GM19467 (cell line): Measurements from ENCODE around the gene PPP2R5E.
"Not testable (repeated sequence)": the region's sequence is repeated elsewhere in the genome, so short reads cannot be mapped to it uniquely, and the experiment has no call there.

ENCODE experiments used
- ATAC-seq: cut with Tn5 transposase; IDR thresholded peaks from one replicate; pipeline ENCODE4 v1.9.1; 2021; ENCODE audit warnings: mild to moderate bottlenecking, moderate library complexity; ENCODE audit not compliant: unreplicated experiment

PPP2R5E gene

DNA sequence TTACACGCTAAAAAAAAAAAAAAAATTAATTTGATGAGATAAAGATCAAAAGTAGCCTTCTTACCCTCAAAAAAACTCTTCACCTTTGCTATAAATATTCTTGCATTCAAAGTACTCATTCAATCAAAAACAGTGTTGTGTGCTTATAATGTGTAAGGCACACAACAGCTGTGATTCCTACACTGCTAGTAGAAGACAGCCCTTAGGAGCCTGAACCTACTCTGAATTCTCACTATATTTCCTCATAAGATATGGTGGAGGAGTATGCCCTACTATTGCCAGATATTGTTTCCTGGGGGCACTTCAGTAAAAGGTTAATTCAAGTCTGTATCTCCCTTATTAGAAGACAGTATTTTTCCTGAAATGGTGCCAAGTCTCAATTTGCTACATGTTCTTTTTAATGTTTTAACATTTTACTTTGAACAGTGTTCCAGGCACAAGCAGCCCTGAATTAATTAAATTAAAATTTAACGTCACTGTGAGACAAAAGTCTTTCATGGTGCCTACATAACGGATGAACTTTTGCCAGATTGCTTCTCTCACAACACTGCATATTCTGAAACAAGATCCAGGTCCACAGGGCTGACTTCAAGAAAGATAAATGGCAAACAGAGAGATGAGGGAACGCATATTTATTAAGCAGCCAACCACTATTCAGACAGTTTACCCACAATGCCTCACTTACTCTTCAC is 19.3 kb downstream of the PPP2R5E start:
- ATAC-seq: no peak

DNA sequence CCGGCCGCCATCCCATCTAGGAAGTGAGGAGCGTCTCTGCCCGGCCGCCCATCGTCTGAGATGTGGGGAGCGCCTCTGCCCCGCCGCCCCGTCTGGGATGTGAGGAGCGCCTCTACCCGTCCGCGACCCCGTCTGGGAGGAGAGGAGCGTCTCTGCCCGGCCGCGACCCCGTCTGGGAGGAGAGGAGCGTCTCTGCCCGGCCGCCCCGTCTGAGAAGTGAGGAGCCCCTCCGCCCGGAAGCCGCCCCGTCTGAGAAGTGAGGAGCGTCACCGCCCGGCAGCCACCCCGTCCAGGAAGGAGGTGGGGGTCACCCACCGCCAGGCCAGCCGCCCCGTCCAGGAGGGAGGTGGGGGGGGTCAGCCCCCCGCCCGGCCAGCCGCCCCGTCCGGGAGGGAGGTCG is 20.7 kb downstream of the PPP2R5E start:
- ATAC-seq: not testable (repeated sequence)

GRCh38 chr14:63517354-63517753 is 25.8 kb downstream of the PPP2R5E start:
- ATAC-seq: no peak

DNA sequence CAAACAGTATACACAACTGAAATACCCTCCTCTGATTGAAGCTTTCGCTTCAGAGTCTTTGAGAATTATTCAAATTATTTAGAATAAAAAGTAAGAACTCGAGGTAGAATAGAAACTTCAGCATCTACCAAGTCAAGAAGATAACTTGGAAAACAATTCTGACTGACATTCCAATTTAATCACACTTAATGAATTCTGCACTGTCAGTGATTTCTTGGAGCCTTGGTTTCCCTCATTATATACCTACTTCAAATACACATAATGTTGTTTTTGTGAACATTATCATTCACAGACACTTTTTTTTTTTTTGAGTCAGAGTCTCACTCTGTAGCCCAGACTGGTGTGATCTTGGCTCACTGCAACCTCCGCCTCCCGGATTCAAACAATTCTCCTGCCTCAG is 27.9 kb downstream of the PPP2R5E start:
- ATAC-seq: no peak

DNA sequence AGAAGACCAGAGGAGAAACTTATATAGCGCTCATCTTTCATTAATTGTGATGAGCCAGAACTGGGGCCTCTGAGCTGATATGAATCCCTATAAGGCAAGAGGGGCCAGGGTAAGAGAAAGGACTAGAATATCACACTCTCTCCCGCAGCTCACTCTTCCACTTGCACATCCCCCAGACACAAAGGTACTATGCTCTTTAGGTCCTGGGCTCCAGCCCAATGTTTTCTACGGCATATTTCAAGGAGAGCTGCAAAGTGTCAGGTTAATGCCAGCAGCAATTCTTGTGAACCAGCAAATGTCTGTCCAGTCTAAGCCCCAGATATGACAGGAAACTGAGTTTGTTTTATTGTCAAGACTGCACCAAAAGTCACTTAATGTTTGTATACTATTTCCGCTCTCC is 29.4 kb downstream of the PPP2R5E start:
- ATAC-seq: no peak

GRCh38 chr14:63512861-63513260 is 30.3 kb downstream of the PPP2R5E start:
- ATAC-seq: no peak

DNA sequence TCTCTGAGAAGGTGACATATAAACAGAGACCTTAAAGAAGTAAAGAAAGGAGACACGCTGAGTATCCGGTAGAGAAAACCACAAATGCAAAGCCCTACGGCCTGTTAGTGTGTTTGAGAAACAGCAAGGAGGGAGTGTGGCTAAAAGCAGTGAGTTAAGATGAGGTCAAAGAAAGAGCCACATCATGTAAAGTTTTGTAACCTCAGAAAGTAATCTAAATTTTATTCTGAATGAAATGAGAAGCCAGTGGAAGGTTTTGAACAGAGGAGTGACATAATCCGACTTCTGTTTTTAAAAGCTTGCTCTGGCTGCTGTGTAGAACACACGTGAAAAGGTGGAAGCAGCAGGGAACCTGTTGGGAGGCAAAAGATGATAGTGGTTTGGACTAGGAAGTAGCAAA is 32.6 kb downstream of the PPP2R5E start:
- ATAC-seq: peak; percentile 87

DNA sequence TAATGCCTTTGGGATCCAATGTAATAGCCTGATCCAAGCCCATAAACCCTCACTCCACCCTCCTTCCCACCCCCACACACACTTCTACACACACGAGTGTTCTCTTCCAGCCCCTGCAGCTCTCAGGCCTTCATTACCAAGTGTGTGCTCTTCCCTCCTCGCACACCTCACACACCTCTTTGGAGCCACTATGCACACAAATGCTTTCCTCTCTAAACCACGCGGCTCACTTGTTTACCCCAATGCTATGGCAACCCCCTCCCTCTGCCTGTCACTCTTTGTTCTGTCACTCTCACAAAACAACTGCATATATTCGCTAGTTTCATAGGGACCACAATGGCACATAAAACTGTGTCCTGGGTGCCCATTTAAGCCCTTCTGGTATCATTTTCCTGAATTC is 35.1 kb downstream of the PPP2R5E start:
- ATAC-seq: no peak

DNA sequence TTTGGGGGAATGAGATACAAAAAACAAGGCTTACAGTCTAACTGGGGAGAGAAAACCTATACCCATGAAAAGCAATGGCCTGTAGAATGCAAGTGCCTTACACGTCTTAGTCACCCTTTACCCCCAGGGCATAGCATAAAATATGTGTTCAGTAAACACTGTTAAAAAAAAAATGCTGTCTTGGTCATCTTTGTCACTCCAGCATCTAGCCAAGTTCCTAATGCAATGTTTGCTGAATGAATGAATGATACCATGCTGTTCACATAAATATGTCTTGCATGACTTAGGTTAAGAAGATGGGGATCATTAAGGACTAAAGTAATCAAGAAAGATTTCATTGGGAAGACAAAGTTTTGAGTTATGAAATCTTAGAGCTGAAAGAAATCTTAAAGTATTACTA is 38.5 kb downstream of the PPP2R5E start:
- ATAC-seq: no peak

DNA sequence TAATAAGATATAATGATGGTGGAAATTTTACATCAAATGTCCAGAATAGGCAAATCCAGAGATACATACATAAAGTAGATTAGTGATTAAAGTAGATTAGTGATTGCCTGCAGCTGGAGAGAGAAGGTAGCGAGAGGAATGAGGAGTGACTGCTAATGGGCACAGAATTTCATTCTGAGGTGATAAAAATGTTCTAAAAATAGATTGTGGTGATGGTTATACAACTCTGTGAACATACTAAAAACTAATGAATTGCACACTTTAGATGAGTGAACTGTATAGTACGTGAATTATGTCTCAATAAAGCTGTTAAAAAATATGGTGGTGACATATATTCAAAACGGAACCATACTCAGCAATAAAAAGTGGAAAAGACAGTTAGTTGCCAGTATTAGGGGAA is 41.7 kb downstream of the PPP2R5E start:
- ATAC-seq: no peak

DNA sequence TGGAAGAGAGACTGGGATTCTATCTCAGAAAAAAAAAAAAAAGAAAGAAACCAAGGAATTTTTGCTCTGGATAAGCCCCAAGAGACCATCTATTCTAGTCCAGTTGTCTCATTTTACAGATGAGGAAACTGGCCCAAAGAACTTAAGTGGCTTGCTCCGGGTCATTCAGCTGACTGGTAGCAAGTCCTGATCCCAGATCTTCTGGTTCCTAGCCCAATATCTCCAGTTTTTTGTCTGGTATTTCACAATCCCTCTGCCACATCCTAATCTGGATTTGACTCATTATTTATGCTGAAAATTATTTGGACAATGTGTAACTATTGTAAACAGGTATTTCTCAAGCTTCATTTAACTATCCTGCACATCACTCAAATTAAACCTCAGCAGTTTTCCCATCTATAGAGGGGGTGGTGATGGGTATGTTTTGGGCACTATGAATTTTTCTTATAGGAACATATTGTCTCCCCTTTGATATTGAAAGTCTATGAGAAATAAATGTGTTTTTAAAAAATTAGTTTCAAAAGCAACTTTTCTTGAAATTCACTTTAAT is 43.4 kb downstream of the PPP2R5E start:
- no peak for ATAC-seq

DNA sequence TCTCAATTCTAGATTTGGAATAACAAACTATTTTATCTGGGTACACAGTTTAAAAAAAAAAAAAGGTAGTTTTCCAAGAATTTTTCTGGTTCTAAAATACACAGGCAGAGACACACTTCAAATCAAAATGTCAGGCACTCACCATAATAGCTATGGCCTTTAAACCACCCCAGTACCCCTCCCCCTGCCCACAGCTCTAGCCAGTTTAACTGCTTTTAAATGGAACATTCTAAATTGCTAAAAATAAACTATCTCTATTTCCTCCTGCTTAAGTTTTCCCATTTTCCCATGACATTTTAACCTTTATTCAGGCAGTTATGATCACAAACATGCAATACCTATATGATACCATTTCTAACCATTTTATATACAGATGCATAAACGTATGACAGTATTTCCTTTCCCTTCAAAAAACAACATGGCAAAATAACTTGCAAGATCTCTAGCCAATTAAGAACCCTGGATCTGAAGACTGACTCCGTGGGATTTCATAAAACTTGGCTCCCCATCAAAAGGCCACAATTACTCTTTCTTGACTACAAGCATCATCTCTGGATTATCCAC is 46.3 kb downstream of the PPP2R5E start:
- ATAC-seq: no peak

- no peak for ATAC-seq
Measured at GRCh38 chr14:63493246-63493645, 49.9 kb downstream of the PPP2R5E start.

- ATAC-seq: no peak
Measured at GRCh38 chr14:63492391-63492790, 50.8 kb downstream of the PPP2R5E start.

GRCh38 chr14:63487724-63488123 is 55.5 kb downstream of the PPP2R5E start:
- no peak for ATAC-seq

DNA sequence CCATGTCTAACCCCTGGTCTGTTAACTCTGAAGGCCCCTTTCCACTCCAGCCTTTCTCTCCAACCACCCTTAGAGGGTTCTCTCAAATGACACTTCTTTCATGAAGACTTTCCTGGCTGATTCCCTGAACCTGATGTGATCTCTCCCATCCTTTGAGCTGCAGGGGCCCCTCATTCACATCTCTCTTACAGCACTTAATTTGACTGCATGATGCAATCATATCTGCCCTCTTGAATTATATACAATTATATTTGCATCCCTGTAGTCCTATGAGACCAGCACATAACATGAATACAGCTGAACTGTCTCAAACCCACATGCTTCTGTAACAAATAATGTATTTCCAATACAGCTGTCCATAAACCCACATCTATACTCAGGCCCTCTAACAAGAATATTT is 56.4 kb downstream of the PPP2R5E start:
- ATAC-seq: no peak

DNA sequence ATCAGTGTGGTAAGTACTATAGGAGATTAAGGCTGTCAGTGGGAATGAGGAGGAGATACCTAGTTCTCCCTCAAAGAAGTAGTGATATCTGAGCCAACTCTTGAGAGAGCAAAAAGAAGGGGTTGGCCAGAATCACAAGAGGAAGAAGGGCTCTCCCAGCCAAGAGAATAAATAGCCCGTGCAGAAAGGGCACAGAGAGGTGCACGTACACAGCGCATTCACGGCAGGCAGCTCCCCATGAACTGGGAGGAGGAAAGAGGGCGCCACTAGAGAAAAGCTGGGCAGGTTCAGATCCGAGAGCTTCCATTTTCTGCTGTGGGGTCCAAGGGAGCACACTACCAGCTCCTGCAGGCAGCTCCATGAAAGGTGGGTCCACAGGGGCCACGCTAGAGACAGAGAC is 59.9 kb downstream of the PPP2R5E start:
- no peak for ATAC-seq

- ATAC-seq: no peak
Measured at GRCh38 chr14:63480599-63480998, 62.6 kb downstream of the PPP2R5E start.

GRCh38 chr14:63478437-63478852 is 64.7 kb downstream of the PPP2R5E start:
- ATAC-seq: peak; percentile 42

GRCh38 chr14:63478010-63478409 is 65.2 kb downstream of the PPP2R5E start:
- ATAC-seq: peak; percentile 73

DNA sequence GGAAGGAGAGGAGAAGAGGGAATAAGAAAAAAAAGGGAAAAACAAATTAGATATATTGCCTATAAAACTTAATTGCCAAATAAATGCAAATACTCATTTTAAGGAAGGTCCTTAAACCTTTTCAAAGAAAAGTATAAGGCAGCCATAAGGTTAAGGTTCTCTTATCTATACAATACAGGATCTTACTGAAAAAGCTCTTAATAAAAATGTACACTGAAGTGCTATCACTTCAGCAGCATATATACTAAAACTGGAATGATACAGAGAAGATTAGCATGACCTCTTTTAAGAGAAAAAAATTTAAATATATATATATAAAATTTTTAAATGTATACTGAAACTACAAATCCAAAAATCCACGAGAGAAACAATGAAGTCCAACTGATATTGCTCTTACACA is 65.6 kb downstream of the PPP2R5E start:
- ATAC-seq: no peak

DNA sequence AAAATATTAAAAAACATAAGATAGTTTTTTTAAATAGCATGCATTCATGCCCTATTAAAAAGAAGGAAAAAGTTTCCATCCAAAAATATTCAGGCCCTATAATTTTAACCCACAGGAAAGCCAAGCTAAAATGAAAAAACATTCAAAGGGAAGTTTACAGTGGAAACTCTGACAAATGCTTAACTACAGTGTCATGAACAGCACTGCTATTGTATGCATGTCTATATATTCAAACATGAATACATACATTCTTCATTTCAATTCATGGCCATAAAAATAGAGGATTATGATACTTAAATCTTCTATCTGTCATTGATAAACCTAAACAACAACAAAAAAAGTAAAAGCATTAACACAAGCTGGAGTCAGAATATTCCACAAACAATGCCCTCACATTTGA is 67.4 kb downstream of the PPP2R5E start:
- no peak for ATAC-seq

DNA sequence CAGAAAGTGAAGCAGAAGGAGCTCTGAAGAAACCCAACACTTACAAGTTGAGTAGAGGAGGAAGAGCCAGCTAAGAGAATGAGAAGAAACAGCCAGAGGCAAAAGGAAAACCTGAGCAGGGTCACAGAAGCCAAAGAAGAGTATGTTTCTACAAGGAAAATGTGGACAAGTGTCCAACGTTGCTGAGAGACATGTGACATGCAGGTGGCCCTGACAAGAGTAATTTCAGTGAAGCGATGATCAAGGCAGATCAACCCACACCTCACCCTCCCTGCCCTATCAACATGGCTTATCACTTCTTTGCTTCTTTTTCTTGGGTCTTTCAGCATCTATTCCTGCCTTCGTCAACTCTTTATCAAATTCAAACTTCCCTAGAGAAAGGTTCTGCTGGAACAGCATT is 68.3 kb downstream of the PPP2R5E start:
- ATAC-seq: no peak
